Measurements from ENCODE around the gene GNB2.

The GNB2 gene

GRCh38 chr7:100719523-100720278, 46.2 kb downstream of the GNB2 start:
- Histone ChIP-seq H3K27me3 (ENCODE audit: insufficient read depth, poor library complexity, severe bottlenecking) (peaks cover 20% of the 10 kb centered on the region), H3K27ac (ENCODE audit: poor library complexity, severe bottlenecking) (no peak overlapping the region), H3K9me3 (ENCODE audit: severe bottlenecking) (no peaks in the 10 kb centered on the region), H3K36me3 (ENCODE audit: low read depth) (no peaks in the 10 kb centered on the region), H3K4me3 (ENCODE audit: severe bottlenecking) (no peak overlapping the region), H3K4me1 (ENCODE audit: insufficient read depth, poor library complexity, severe bottlenecking) (no peaks in the 10 kb centered on the region)
- DNase-seq (ENCODE audit: low spot score) (no peak), ATAC-seq (ENCODE audit: low read depth) (peak; percentile 68)
- peak; percentile 67 for TF ChIP-seq CTCF (IDR thresholded peaks at IDR 0.05; ENCODE audit: poor library complexity, severe bottlenecking)

GRCh38 chr7:100720279-100720670, 46.7 kb downstream of the GNB2 start, which contains the start of gene EPO:
EPO (plus strand) TSS chr7:100720468; CDS start chr7:100720981, 513 bp downstream.
- peak within 1 kb of the TSS; percentile 6 for H3K4me3 ChIP-seq (ENCODE audit: severe bottlenecking)
- peaks cover 20% of the 10 kb centered on the region for H3K27me3 ChIP-seq (ENCODE audit: insufficient read depth, poor library complexity, severe bottlenecking)
- H3K4me1 ChIP-seq (ENCODE audit: insufficient read depth, poor library complexity, severe bottlenecking), result no peaks in the 10 kb centered on the region
- no peak for DNase-seq (ENCODE audit: low spot score)
- peak; percentile 35 for TF ChIP-seq CTCF (IDR thresholded peaks at IDR 0.05; ENCODE audit: poor library complexity, severe bottlenecking)
- H3K36me3 ChIP-seq (ENCODE audit: low read depth), result no peaks in the 10 kb centered on the region
- H3K27ac ChIP-seq (ENCODE audit: poor library complexity, severe bottlenecking), result no peak within 1 kb of the TSS
- ATAC-seq (ENCODE audit: low read depth), result peak; percentile 36; the same call in 2 of the 3 replicates
- H3K9me3 ChIP-seq (ENCODE audit: severe bottlenecking), result no peaks in the 10 kb centered on the region

- no peak overlapping the region for H3K27ac ChIP-seq (ENCODE audit: poor library complexity, severe bottlenecking)
- no peak for TF ChIP-seq CTCF (IDR thresholded peaks at IDR 0.05; ENCODE audit: poor library complexity, severe bottlenecking)
- H3K27me3 ChIP-seq (ENCODE audit: insufficient read depth, poor library complexity, severe bottlenecking), result peaks cover 20% of the 10 kb centered on the region
- no peaks in the 10 kb centered on the region for H3K36me3 ChIP-seq (ENCODE audit: low read depth)
- H3K4me1 ChIP-seq (ENCODE audit: insufficient read depth, poor library complexity, severe bottlenecking), result no peaks in the 10 kb centered on the region
- ATAC-seq (ENCODE audit: low read depth), result peak; percentile 27; the same call in 2 of the 3 replicates
- no peaks in the 10 kb centered on the region for H3K9me3 ChIP-seq (ENCODE audit: severe bottlenecking)
- no peak for DNase-seq (ENCODE audit: low spot score)
- peak overlapping the region; percentile 6 for H3K4me3 ChIP-seq (ENCODE audit: severe bottlenecking)
These were observed 47.3 kb downstream of the GNB2 start for GRCh38 chr7:100720671-100721504.

GRCh38 chr7:100721505-100721812, 47.9 kb downstream of the GNB2 start:
- H3K9me3 ChIP-seq (ENCODE audit: severe bottlenecking), result no peaks in the 10 kb centered on the region
- H3K4me1 ChIP-seq (ENCODE audit: insufficient read depth, poor library complexity, severe bottlenecking), result peaks cover 4% of the 10 kb centered on the region
- no peak for TF ChIP-seq CTCF (IDR thresholded peaks at IDR 0.05; ENCODE audit: poor library complexity, severe bottlenecking)
- DNase-seq (ENCODE audit: low spot score), result no peak
- no peak for ATAC-seq (ENCODE audit: low read depth)
- no peaks in the 10 kb centered on the region for H3K36me3 ChIP-seq (ENCODE audit: low read depth)
- no peak overlapping the region for H3K4me3 ChIP-seq (ENCODE audit: severe bottlenecking)
- peaks cover 20% of the 10 kb centered on the region for H3K27me3 ChIP-seq (ENCODE audit: insufficient read depth, poor library complexity, severe bottlenecking)
- no peak overlapping the region for H3K27ac ChIP-seq (ENCODE audit: poor library complexity, severe bottlenecking)
